Activated CD4-positive, alpha-beta T cell treated with anti-CD3 and anti-CD28 coated beads for 48 hours (primary cell): Measurements from ENCODE around the gene PCDH1.
A peak's percentile ranks its signal among the peaks of the same experiment; 100 is the strongest.
"Not testable (repeated sequence)": the region's sequence is repeated elsewhere in the genome, so short reads cannot be mapped to it uniquely, and the experiment has no call there.

ENCODE experiments used
- DNase-seq: peaks from one replicate; pipeline ENCODE4 v3.0.0-alpha.2; 2020

Gene PCDH1

GRCh38 chr5:141878186-141878710 lies at the start of gene PCDH1:
Gene PCDH1 (minus strand): TSS chr5:141878410. CDS start chr5:141878262, 148 bp downstream.
- peak; percentile 26 for DNase-seq

GRCh38 chr5:141926434-141926833 lies 48.2 kb upstream of the PCDH1 start:
- no peak for DNase-seq

- peak; percentile 99 for DNase-seq
Measured at GRCh38 chr5:141923448-141924313, 45.5 kb upstream of the PCDH1 start, which contains the start of gene DELE1. Gene DELE1 (plus strand): TSS chr5:141923871. CDS start chr5:141923942, 71 bp downstream.

- DNase-seq = not testable (repeated sequence)
Measured at GRCh38 chr5:141922827-141923447, 44.7 kb upstream of the PCDH1 start.

GRCh38 chr5:141920771-141921170 lies 42.6 kb upstream of the PCDH1 start:
- DNase-seq = no peak

GRCh38 chr5:141919218-141920119 lies 41.3 kb upstream of the PCDH1 start:
- DNase-seq = no peak

- DNase-seq = no peak
Measured at GRCh38 chr5:141917760-141918159, 39.5 kb upstream of the PCDH1 start.

- no peak for DNase-seq
Measured at GRCh38 chr5:141916522-141916921, 38.3 kb upstream of the PCDH1 start.

- DNase-seq = no peak
Measured at GRCh38 chr5:141915881-141916336, 37.7 kb upstream of the PCDH1 start.

- no peak for DNase-seq
Measured at GRCh38 chr5:141914797-141915196, 36.6 kb upstream of the PCDH1 start.

- peak; percentile 39 for DNase-seq
Measured at GRCh38 chr5:141914199-141914743, 36.1 kb upstream of the PCDH1 start.

- DNase-seq = no peak
Measured at GRCh38 chr5:141913560-141914198, 35.5 kb upstream of the PCDH1 start.

GRCh38 chr5:141910271-141910673 lies 32.1 kb upstream of the PCDH1 start:
- DNase-seq = no peak

GRCh38 chr5:141909212-141909611 lies 31.0 kb upstream of the PCDH1 start:
- no peak for DNase-seq

- no peak for DNase-seq
Measured at GRCh38 chr5:141908796-141909195, 30.6 kb upstream of the PCDH1 start.

GRCh38 chr5:141906972-141907371 lies 28.8 kb upstream of the PCDH1 start:
- DNase-seq = no peak

GRCh38 chr5:141906517-141906916 lies 28.3 kb upstream of the PCDH1 start:
- DNase-seq = no peak

- DNase-seq = no peak
Measured at GRCh38 chr5:141904551-141904950, 26.3 kb upstream of the PCDH1 start.

- no peak for DNase-seq
Measured at GRCh38 chr5:141903261-141903660, 25.1 kb upstream of the PCDH1 start.

- DNase-seq = no peak
Measured at GRCh38 chr5:141902015-141902814, 24.0 kb upstream of the PCDH1 start.

- no peak for DNase-seq
Measured at GRCh38 chr5:141898448-141899049, 20.3 kb upstream of the PCDH1 start.
